ENCODE data around the gene GSN.

The GSN gene

GRCh38 chr9:121246821-121247561 lies 21.0 kb upstream of the GSN start:
- no peak for DNase-seq

DNA sequence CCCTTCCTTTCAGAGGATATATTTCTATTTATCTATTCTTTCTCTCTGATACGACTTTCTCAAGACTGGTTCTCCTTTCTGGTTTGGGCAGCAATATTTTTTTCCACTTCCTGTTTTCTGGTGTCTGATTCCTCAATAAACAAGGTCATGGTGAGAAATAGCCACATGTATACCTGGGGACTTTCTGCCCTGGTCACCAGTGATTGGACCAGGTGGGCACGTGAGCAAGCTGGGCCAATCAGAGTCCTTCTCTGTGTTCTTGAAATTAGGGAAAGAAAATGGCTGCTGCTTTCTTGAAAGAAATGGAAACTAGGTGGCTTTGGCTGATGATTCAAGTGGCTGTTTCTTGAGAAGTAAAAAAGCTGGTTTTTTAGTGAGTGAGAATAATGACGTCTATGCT lies 18.4 kb upstream of the GSN start:
- DNase-seq: no peak

DNA sequence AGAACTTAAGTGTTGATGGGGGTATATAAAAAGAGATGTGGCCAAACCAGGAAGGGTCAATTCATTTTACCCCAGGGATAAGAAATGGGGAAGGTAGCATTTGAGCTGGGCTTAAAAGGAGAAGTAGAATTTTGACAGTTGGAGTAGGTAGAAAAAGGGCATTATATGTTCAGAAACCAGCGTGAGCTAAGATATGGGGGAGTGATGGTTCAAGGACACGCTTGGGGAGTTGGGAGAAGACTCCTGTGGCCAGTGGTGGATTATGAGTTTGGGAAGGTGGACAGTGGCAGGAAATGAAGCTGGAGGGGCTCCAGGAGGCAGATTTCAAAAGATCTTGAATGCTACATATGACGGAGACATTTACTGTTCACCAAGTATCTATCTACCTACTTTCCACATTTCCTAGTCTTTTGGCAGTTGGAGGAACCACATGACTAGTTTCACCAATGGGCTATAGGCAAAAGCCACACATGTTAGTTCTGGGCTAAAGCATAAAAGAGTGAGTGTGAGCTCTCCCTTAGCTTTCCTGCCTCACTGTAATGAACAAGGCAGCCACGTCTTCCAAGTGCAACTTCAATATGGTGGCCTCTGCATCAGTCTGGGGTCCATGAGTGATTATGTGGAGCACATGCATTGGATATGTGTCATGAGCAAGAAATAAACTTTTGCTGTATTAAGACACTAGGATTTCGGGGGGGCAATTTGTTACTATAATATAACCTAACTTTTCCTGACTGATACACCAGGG lies 15.7 kb upstream of the GSN start:
- DNase-seq: no peak

- no peak for DNase-seq
These were observed 14.8 kb upstream of the GSN start for GRCh38 chr9:121253162-121253561.

GRCh38 chr9:121253821-121254501 lies 14.0 kb upstream of the GSN start:
- no peak for DNase-seq

- no peak for DNase-seq
These were observed 8.5 kb upstream of the GSN start for GRCh38 chr9:121259498-121259897.

- no peak for DNase-seq
These were observed 8.0 kb upstream of the GSN start for GRCh38 chr9:121259935-121260334.

DNA sequence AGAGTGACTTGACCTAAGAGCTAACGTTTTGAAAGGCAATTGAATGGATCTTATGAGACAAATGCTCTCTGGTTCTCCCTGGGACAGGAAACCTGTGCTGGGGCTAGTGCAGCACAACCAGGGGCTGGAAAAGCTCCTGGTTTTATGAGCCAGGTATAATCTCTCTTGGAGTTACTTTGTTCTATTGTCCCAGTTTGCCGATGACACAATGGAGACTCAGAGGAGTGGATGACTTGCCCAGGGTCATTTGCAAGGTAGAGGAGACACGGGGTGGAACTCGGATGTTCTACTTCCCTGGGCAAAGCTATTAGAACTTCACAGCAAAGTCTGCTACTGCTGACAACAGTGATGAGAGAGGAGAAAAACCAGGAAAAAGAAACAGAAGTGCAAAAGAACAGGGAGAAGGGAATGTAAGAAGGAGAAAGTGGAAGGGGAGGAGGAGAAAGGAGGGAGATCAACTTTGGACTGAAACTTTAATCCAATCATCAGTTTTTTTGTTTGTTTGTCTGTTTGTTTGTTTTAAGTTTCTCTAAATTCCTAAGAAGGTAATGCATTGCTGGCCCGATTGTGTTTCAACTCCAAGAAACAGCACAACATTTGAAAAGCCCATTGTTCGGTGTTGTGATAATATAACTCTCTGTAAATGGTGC lies 7.4 kb upstream of the GSN start:
- no peak for DNase-seq

- DNase-seq: no peak
These were observed 6.9 kb upstream of the GSN start for GRCh38 chr9:121261107-121261460.

DNA sequence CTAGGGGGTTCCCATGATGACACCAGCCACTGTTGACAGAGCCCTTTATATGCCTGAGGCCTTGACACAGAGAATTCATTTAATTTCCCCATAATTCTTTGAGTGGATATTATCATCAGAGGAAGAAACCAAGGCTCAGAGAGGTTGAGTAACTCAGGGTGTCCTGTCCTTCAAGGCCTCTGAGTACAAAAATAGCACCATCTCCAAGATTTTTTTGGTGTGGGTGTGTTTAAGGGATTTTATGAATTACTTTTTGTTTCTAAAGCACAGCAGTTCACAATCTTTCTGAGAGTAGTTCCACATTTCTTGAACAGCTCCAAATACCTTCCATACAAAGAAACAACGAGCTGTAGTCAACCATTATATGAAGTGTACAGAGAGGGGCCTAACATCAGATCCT lies 6.2 kb upstream of the GSN start:
- DNase-seq: no peak

- DNase-seq: no peak
These were observed 5.5 kb upstream of the GSN start for GRCh38 chr9:121262423-121262822.

- no peak for DNase-seq
These were observed 5.0 kb upstream of the GSN start for GRCh38 chr9:121262953-121263352.

GRCh38 chr9:121266356-121266755 lies 1.6 kb upstream of the GSN start:
- DNase-seq: no peak

DNA sequence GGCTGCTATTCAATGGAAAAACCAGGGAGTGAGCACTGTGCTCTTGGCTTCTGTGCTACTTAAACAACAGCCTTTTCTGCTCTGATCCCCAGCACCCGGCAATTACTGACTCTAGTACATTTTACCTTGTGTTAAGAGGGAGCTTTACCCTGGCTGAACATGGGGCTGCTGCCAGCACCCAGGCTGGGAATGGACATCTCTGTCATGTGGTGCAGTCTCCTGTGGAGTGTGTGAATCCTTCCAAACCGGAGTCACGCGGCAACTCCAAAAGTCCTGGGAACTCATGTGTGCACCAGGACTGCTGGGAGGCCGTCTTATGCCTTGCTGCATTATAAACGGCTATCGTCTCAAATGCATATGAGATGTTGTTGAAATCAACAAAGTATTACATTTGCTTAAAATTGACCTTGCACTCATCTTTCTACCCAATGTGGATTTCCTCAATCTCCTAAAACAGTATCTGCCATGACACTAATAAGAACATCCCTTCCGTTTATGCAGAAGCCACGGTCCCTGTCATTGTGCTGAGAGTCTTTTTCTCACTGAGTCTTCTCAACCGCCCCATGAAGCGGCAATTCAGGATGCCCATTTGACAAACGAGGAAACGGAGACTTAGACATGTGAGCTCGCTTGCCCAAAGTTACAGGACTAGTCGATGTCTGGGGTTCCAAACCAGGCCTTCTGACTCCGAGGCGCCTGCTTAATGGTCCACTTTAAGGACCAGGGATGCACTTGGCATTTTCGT lies 884 bp upstream of the GSN start:
- no peak for DNase-seq

DNA sequence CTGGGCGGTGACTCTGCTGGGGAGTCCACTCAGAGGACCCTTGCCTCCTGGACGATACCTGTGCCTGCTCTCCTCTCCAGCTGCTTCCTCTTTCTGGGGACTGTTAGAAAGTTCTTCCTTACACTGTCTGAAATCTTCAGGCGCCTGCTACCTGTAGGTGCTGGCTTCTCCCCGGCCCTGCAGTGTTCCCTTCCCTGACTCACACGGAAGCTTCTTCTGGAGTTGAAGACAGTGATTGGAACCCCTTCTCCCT lies 562 bp downstream of the GSN start:
- DNase-seq: no peak

DNA sequence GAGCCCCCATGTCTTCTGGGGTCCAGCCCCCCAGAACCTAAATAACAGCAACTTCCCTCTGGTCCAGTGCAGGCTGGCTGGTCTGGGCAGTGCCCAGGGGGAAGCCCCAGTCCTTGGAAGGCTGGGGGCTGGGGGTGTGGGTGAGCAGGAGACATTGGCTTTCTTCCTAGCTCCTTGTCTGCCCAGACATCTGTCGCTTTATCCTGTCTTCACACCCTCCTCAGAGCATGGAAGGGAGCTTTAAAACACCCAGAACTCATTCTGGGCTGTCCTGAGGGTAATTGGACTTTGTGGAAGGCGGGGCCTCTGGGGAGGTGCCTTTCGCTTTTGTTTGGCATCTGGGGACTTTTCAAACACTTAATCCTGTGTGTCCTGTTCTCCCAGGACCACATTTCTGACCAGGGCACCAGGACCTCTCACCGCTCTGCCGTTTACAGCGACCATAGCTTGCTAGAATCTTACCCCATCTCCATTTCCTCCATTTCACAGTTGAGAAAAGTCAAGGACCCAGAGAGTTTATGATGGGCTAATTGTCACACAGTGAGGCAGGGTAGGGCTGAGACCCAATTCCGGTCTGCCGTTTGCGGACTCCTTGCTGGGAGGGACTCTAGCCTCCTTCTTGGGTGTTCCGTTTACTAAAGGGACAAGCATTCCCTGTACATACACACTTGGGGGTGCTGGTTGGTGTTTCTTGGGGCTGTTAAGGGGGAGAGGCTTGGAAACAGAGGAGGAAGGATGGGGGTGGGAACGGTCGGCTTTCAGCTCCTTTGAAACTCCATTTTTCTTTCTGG lies 1.1 kb downstream of the GSN start:
- no peak for DNase-seq

GRCh38 chr9:121269642-121270254 lies 1.8 kb downstream of the GSN start:
- no peak for DNase-seq

GRCh38 chr9:121271368-121272341 lies 3.7 kb downstream of the GSN start:
- DNase-seq: no peak

DNA sequence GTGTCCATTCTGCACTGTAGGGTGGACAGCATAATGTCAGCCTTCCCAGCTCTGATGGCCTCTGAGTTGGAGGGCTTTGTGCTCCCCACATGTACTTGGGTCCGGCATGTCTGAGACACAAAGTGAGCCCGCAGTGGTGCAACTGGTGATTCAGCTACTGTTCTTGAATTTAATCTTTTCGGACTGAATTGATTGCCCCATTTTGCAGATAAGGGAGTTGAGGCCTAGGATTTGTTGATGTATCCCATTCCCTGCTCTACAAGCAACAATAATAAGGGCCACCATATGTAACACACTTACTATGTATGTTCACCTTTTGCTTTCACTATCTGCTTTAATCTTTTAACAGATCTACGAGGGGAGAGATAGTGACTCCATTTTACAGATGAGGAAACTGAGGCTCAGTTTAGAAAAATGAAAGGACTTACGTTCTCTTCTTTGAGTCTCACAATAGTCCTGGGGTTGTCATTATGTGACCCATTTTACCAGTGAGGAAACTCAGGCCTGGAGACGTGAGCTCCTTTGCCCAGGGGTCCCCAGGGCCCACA lies 4.5 kb downstream of the GSN start:
- no peak for DNase-seq

DNA sequence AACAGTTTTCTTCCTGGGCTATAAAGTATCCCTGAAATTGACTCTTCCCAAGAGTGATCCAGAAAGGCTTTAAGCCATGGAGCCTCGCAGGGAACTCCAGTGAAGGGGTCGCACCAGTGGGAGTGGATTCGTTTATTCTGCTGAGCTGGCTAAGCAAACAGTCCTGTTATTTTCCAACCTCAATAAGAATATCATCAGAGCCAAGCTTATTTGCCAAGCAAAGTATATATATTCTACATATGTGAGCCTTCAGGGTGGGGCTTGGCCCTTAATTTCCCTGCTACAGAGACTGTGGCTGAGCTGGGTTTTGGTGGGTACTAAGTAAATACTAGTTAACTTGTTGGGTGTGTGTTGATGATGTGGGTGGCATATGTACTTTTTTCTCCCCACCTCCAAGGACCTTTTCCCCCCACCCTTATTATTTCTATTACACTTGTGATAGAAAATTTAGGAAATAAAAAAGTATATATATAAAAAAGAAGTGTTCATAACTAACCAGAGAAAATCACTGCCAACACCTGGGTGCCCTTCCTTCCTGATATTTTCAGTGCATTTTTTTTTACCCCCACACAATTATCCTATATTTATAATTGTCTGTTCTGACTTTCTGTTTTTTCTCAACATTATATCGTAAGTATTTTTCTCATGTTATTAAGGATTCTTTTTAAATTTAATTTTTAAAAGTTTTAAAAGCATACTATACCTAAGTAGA lies 5.3 kb downstream of the GSN start:
- DNase-seq: no peak

Measured in NCI-H146 (cell line).